Islet of Langerhans (tissue), 1 donor: ENCODE results near the gene CMTM7.
"Not testable (repeated sequence)": the region's sequence is repeated elsewhere in the genome, so short reads cannot be mapped to it uniquely, and the experiment has no call there.

Experiments used
- FAIRE-seq: peaks from one replicate; lab custom pipeline; 2011; peaks lifted over from hg19 to GRCh38; lab: Jason Lieb, UNC

The CMTM7 gene

GRCh38 chr3:32383136-32383711, 8.4 kb upstream of the CMTM7 start:
- no peak for FAIRE-seq

- FAIRE-seq, result peak; percentile 79
Measured at GRCh38 chr3:32384938-32385337, 6.7 kb upstream of the CMTM7 start.

DNA sequence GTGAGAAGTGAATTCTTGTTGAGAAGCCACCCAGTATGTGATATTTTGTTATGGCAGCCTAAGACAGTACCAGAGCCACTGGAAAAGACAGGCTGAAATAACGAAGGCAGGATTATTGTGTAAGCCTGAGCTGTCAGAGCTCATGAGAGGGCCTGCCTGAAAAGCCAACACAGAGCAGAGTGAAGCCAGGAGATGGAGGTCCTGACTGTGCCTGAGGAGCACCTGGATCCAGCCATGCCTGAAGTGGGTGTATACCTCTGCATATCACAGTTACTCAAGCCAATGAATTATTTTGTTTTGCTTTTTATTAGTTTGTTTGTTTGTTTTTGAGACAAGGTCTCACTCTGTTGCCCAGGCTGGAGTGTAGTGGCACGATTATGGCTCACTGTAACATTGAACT, 4.1 kb upstream of the CMTM7 start:
- no peak for FAIRE-seq

GRCh38 chr3:32389577-32389976, 2.1 kb upstream of the CMTM7 start:
- not testable (repeated sequence) for FAIRE-seq

DNA sequence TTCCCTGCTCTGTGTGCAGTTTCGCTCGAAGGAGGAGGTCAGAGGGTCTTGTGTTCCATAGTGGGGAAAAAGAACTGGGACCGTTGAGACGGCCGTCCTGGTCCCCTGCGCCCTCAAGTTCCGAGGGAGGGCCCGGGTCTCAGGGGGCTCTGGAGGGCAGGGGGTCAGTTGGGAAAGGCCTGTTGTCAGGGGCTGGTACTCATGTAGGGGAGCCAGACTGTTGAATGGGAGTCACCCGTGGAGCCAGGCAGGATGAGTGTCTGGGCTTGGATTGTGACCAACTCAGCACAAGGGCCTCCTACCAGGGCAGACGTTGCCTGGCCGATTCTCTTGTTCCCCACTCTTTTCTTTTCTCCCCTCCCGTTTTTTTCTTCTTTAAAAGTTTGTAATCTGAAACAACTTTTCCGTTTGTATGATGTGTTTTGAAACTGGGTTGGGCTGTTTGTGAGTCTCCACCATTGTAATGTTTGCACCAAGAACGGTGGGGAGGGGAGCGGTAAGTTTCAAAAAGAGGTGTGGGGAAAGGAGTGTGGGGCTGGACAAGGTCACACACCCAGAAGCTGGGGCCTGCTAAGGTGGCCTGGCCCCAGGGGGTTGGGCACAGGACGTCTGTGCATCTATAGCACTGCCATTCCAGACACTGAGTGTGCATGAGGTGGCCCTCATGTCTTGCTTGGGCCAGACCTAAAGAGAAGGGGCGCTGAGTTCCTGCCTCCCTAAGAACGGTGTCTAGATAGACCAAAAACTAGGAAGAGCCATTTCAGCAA, 1.1 kb downstream of the CMTM7 start:
- no peak for FAIRE-seq

GRCh38 chr3:32395496-32395895, 3.8 kb downstream of the CMTM7 start:
- FAIRE-seq, result no peak

DNA sequence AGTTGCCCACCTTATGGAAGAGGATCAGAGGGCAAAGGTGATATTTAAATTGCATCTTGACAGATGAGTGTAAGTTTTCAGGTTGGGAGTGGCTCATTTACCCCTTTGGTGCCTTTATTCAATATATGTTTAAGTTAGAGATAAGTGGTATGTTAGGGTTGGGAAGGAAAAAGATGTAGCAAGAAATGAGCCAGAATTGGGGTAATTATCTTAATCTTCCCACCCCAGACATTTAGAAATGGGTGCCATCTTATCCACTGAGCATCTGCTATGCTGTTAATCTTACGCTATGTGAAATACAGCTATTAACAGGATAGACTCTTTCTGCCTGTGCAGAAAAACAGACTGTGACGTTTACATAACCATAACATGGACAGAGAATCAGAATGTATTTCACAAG, 6.3 kb downstream of the CMTM7 start:
- FAIRE-seq, result no peak

DNA sequence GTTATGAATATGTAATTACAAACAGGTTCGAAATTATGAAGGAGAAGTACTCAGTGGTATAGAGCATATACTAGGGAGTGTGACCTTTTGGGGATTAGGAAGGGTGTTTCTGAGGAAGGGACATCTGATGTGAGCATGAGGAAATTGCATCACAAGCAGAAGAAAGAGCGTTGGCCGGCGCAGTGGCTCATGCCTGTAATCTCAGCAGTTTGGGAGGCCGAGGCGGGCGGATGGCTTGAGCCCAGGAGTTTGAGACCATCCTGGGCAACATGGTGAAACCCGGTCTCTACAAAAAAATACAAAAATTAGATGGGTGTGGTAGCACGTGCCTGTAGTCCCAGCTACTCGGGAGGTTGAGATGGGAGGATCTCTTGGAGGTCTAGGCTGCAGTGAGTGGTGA, 6.9 kb downstream of the CMTM7 start:
- FAIRE-seq, result no peak

DNA sequence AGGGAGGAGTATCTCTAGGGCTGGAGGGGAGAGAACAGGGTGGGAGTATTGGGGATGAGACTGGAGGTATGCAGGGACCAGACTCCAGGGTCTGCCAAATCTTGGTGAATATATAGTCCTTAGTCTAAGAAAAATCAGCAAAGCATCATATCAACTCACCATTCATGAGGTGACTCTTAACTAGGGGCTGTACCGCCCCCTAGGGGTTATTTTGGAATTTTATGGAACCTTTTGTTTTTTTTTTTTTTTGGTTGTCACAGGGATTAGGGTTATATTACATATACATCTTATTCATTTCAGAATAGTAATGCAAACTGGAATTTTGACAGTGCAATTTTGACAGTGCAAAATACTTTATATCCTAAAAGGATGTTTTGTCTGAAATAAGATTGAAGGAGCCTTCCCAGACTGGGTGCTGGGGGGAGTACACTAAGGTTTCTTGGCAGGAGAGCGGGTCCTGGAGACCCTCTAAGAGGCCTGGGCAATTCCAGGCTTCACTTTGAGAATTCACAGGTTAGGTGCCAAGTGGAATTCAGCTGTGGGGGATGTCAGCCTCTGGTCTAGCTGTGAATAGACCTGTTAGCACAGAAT, 7.5 kb downstream of the CMTM7 start:
- FAIRE-seq, result peak; percentile 70

GRCh38 chr3:32401126-32401525, 9.5 kb downstream of the CMTM7 start:
- FAIRE-seq, result no peak

- no peak for FAIRE-seq
Measured at GRCh38 chr3:32401556-32402081, 10.0 kb downstream of the CMTM7 start.

DNA sequence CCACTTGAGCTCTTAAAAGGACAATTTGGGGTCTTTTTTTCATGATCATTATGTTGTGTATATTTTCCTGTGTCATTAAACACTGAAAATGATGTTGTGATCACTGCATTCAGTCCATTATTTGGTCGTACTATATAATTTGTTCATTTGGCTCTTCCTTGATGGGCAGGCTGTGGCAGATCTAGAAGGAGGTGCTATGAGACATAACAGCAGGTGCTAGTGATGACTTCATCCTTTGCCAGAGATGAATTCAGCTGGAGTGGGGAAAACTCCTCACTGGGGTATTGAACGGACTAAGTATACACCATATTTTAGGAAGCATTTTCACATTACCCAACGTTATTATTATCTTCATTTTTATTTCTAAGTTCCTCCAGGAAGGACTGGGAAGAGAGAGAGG, 12.0 kb downstream of the CMTM7 start:
- no peak for FAIRE-seq

DNA sequence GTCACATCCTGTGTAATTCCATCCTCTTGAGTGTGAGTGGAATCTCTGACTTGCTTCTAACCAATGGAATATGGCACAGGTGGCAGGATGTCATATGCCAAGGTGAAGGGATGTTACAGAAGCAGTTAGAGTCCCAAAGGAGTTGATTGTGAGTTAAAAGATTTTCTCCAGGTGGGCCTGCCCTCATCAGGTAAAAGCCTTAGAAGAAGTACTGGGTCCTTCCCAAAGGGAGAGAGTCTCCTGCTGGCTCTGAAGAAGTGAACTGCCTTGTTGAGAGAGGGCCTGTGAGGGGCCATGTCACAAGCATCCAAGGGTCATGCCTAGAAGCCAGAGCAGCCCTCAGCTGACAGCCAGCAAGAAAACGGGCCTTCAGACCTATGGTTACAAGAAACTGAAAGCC, 13.1 kb downstream of the CMTM7 start:
- no peak for FAIRE-seq

GRCh38 chr3:32405155-32405554, 13.5 kb downstream of the CMTM7 start:
- FAIRE-seq, result no peak

- FAIRE-seq, result no peak
Measured at GRCh38 chr3:32405711-32406323, 14.2 kb downstream of the CMTM7 start.

- FAIRE-seq, result no peak
Measured at GRCh38 chr3:32406486-32407408, 15.1 kb downstream of the CMTM7 start.

DNA sequence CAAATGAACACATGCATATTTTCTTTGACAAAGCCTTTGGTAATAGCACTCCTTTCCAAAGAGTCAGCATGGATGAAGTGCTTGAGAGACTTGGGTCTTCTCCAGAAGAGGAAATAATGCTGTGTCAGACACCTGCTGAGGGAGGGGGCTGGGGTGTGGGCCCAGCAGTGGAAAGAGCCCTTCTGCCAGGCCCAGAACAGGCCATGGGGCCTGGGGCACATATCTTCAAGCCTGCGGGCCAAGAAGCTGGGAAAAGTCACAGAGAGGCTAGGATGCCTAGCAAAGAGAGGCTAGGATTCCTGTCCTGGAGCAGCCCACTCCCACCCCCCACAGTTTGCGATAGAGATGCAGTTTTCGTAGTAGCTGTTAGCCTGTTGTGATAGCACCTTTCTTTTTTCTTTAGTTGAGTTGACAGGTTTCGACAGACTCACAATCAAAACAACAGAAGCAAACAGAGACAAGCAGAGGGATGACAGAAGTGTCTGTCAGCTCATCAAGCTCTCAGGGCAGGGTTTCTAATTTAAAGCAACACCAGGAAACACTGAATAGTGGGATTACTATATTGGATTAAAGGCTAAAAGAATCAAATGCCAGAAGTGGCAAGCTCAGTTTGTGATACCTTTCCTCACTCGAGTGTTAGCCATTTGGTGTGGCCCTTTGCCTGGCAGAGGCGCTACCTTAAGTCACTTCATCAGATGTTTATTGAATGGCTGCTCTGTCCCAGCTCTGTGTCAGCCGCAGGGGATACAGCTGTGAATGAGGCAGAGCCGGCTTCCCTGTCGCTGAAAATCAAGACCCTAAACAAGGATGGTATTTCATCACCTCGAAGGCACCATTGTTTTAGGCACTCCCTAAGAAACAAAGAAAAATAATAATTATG, 19.0 kb downstream of the CMTM7 start:
- no peak for FAIRE-seq

DNA sequence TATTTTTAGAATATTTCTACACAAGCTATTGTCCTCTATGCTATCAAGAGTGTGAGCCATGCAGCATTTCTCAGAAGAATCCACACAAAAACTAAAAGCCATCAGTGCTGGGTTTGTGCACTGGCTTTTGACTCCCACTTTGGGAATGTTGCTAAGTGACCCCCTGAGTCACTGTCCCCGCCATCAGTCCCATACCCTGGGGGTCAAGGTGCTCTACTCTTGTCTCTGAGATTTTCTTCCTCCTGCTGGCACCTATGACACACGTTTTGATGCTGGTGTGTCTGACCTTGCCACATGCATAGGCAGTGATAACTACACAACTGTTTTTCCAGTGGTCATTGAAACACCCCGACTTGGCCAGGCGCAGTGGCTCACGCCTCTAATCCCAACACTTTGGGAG, 19.8 kb downstream of the CMTM7 start:
- FAIRE-seq, result no peak

- FAIRE-seq, result no peak
Measured at GRCh38 chr3:32412887-32413286, 21.2 kb downstream of the CMTM7 start.

DNA sequence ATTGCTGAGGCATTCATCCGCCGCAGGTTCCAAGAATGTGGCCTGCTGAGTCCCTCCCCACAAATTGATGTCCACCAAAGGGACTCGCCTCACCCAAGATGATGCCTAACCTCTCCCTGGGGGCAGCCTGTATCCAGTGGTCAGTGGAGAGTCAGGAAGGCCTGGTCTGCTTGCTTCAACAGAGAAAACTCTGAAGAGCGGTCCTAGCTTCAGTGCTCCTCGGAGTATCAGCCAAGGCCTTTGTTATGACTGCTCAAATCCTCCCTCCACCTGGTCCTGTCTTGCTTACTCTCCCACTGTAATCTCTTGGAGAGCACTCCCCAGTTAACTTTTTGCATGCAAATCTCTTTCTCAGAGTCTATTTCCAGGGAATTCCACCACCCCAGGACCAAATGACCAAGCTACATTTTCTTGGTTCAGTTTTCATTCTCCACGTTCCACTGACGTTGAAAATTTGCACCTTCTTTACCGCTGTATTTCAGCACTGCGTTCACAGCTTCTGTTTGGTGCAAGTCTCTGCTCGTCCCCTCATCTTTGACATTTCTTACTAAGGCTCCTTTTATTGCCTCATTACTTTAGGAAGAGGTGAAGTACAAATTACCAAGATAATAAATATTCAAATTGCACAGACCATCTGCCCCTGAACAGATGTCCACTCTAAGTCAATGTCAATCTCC, 22.3 kb downstream of the CMTM7 start:
- no peak for FAIRE-seq
